ENCODE data around the gene LSM7.
A peak's percentile ranks its signal among the peaks of the same experiment; 100 is the strongest.

Gene LSM7

DNA sequence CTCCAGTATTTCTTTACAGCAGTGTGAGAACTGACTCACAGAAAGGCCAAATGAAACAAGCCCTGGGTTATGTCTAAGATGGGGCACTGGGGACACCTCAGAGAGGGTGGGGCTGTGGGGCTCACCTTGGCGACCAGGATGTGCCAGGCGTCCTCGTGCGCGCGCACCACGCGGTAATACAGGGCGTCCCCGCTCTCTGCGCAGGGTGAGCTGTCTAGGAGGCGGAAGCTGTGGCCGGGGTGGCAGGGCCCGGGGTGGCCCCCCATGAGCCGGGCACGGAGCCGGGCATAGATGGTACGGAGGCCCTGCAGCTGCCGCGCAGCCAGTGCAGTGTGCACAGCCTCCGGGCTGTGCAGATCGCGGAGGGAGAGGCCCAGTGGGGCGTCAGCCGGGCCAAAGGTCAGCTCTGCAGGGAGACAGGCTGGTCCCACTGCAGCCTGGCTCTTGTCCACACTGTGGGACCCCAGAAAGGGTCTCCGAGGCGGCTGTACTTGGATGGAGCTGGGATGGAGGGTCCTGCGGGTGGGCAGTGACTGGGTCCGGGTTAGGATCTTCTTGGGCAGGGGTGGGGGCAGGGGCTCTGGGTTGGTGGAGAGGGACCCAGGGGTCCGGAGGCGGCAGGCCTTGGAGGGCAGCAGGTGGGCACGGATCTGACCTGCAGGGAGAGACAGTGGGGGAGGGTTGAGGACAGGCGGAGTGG, 49.8 kb downstream of the LSM7 start:
- no peak for DNase-seq (ENCODE audit: low read depth in 2 of 2)

DNA sequence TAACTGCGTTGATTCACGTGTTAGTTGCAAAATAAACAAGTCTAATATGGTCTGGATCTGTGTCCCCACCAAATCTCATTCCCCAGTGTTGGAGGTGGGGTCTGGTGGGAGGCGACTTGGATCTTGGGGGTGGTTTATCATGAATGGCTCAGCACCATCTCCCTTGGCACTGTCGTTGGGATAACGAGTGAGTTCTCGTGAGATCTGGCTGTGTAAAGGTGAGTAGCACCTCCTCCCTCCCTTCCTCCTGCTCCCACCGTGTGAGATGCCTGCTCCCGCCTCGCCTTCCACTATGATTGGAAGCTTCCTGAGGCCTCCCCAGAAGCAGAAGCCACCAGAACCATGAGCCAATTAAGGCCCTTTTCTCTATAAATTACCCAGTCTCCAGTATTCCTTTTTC, 51.2 kb downstream of the LSM7 start:
- DNase-seq (ENCODE audit: low read depth in 2 of 2), result no peak

DNA sequence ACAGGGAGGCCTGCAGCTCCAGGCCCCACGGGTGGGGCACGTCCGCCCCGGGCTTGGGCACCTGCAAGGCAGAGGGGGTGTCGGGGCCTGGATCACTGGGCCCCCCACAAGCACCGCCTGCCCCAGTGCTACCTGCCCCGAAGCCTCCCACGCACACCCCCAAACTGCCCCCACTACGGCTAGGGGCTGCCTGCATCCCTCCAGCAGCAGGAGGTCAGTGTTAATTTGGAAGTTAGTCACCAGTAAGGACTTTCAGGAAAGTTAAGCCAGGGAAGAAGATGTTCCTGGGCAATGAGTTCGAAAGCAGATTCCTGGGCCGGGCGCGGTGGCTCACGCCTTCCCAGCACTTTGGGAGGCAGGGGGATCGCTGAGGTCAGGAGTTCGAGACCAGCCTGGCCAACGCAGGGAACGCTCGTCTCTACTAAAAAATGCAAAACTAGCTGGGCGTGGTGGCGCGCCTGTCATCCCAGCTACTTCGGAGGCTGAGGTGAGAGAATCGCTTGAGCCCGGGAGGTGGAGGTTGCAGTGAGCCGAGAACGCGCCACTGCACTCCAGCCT, 51.9 kb downstream of the LSM7 start:
- DNase-seq (ENCODE audit: low read depth in 2 of 2), result no peak

DNA sequence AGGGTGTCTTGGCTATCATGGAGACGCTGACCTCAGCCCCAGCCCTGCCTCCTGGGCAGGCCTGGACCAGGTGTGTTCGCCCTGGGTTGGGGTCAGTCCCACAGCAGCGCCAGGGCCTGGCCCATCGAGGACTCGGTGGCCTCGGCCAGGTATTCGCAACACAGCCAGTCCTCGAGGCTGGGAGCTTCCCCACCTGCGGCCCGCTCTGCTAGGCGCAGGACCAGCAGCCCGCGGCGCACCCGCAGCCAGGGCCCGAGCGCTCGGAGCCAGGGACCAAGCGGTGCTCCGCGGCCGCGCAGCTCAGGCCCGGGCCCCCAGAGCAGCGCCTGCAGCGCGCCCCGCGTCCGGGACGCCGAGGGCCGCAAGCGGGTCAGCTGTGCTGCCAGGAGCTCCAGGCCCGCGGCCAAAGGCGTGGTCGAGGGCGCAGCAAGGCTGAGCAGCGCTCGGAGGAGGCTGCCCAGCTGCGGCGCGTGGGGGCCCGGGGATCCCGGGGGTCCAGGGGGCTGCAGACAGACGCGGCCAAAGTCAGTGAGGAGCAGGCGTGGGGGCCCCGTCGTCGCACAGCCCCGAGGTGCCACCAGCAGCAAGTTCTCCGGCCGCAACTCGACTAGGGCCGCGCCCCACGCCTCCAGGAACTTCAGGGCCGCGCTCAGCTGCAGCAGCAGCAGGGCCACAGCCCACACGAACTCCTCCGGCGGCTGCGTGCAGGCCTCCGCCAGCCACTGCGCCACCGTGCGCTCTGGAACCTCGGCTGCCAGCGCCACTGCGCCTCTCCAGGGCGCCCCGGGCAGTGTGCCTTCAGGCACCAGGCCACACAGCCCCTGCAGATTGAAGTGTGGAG, 52.6 kb downstream of the LSM7 start:
- no peak for DNase-seq (ENCODE audit: low read depth in 2 of 2)

DNA sequence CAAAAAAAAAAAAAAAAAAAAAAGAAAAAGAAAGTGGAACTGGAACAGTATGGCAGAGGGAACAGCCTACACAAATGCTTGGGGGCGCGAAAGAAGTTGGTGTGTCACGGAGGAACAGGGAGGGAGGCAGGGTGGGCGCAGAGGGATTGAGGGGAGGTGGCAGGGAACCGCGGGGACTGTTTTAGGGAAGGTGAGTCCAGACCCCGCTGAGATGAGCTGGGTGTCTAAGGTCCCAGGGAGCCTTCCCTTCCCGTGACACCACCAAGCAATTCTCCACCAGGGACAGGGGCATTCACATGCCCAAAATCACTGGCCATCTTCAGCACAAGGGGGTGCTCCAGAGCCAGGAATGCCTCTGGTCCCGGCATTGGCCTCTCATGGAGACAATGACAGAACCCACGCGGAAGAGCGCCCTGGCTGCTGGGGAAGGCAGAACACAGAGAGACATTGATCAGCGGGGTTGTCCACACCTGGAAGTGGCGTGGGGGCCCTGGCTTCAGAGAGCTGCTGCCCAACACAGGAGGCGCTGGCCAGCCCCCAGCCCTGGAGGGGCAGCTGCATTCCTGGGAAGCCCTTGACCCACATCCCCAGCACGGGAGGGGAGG, 53.4 kb downstream of the LSM7 start:
- DNase-seq (ENCODE audit: low read depth in 2 of 2), result peak; percentile 36 to 42

DNA sequence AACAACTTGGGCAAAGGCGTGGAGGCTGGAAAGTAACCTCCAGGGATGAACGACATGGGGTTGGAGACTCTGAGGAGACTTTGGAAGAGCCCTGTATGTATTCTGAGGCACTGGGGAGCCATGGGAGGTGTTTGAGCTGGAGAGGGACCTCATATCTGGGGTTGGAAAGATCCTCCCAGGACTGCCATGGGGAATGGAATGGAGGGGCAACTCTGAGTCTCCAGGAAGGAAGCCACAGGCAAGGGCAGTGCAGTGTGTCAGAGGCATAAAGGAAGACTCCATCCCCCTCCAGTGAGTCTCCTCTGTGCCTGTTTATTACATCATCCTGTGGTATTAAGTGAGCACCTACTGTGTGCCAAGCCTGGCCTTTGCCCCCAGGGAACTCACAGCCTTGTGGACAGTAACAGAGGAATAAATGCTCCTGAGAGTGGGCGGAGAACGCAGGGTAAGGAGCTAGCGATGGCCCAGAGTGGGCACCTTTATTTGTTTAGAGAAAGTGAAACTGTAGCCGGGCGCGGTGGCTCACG, 54.1 kb downstream of the LSM7 start:
- no peak for DNase-seq (ENCODE audit: low read depth in 2 of 2)

DNA sequence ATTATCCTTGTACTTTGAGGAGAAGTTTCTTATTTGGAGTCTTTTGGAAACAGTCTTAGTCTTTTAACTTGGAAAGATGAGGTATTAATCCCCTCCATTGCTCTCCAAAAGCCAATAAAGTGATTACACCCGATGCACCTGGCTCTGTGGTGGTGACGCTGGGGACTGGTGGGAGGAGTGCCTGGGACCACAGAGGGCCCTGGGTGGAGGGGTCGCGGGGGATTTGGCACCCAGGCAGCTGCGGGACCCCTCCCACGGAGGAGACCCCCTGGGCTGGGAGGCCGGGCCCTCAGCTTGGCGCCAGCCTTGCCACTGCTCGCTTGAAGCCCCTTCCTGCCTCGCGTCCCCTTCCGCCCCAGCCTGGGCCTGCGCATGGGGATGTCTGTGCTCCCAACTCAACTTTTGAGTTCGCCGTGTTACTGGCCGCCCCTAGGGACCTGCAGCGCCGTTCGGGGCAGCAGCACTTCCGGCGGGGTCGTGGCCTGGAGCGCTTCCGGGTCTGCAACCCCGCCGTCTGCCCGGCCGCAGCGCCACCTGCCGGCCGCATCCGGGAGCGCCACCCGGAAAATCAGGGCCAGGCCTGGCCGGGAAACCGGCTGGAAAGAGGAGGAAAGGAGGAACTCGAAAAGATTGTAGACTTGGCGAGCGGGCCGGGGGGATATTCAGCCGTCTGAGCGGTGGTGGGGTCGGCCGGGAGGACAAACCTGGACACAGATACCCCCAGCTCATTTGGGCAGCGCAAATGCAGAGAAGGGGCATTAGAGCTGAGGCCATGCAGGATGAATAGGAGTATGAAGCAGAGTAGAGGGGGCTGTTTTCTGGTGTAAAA, 54.8 kb downstream of the LSM7 start:
- DNase-seq (ENCODE audit: low read depth in 2 of 2), result peak in 1 of 2 experiments; percentile 36

All from fibroblast of skin of left quadriceps (primary cell).